RKO (cell line): Measurements from ENCODE around the gene MKX.

Source experiments
- DNase-seq: peaks from one replicate; pipeline ENCODE4 v3.0.0-alpha.2; 2016; ENCODE audit warnings: low spot score

MKX gene

GRCh38 chr10:27646604-27647175 is 98.9 kb downstream of the MKX start:
- DNase-seq: no peak

DNA sequence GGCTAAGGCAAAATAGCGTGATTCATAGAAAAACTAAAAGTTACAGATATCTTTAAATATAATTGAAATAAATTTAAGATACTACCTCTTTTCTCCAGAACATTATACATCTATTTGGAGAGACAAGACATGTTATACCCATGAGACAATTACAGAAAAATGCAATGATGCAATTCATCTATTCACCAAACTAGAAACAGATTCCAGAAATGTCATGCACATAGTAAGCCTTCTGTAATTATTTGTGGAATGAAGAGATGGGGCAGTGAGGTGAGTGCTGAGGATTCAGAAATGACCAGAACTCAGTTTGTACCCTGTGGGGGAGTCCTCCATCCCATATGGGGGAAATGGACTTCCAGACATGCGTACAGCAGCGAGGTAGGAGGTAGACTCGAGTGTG is 99.4 kb downstream of the MKX start:
- no peak for DNase-seq

- no peak for DNase-seq
Measured at GRCh38 chr10:27644307-27644939, 101.2 kb downstream of the MKX start.

GRCh38 chr10:27643301-27643700 is 102.3 kb downstream of the MKX start:
- no peak for DNase-seq

GRCh38 chr10:27642023-27642589 is 103.5 kb downstream of the MKX start:
- DNase-seq: no peak

DNA sequence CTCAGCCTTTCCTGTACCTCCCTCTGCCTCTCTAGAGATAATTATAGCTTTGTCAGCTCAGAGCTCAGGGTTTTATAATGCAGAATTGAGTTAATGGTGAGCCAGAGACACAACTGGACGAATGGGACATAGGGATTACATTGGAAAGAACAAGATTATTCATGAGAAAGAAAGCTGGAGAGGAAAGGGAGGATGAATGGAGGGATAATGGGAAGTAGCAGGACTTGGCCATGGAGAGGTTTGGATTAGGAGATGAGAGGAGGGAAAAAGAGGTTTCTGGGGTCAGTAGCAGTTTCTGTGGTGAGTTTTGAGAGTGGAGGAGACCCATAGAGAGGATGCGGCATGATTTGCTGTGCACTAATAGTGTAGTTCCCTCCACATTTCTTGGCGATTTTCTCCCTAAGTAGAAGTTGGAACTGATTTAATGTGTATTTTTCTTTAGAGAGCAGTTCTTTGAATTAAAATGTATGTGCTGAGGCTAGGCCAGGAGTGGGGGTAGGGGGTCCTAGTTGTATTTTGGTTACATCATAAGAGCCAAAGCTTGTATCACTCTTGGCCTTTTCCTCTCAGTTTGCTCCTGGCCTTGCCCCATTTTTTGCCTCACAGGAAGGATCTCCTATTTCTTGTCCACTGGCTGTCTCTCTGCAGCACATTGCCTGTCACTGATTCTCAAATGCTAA is 107.4 kb downstream of the MKX start:
- DNase-seq: no peak

DNA sequence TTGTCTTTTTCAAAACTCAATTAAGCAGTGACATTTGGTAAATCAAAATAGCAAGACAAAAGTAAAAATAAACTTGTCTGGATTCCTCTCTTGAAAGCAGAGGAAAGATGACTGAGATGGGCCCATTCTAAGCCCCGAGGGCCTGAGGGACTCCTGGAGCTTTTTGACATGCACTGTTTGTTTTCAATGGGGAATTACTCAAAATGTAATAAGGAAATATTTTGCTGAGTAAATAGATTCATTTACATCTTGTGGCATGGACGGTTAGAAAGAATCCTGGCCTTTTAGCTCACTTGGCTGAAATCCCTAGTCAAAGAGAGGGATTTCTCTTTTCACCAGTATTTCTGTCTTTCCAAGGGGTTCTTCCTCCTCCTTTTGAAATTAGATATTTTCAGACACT is 108.0 kb downstream of the MKX start:
- DNase-seq: no peak

- DNase-seq: no peak
Measured at GRCh38 chr10:27636816-27637215, 108.8 kb downstream of the MKX start.

DNA sequence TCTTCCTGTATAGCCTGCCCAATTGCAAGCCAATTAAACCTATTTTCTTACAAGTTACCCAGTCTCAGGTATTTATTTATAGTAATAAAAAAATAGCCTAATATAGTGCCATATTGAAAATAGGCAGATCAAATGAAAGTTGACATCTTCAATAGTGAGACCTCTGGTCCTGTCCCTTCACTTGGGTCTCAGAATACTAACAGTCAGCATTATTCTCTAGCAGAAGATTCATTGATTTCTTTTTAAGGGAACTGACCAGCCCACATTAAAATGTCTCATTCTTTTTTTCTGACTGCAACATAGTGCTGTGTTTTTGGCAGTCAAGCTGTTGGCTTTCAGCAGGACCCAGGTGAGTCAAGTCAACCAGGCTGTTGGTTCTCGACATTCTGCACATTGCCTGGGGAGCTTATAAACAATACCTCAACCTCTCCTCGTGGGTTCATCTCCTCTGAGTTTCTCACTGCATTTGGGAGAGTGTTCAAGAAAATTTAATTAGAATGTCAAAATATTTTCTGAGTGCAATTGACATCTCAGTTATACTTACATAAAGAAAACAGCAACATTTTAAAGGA is 109.8 kb downstream of the MKX start:
- DNase-seq: no peak

- no peak for DNase-seq
Measured at GRCh38 chr10:27635290-27635689, 110.3 kb downstream of the MKX start.

DNA sequence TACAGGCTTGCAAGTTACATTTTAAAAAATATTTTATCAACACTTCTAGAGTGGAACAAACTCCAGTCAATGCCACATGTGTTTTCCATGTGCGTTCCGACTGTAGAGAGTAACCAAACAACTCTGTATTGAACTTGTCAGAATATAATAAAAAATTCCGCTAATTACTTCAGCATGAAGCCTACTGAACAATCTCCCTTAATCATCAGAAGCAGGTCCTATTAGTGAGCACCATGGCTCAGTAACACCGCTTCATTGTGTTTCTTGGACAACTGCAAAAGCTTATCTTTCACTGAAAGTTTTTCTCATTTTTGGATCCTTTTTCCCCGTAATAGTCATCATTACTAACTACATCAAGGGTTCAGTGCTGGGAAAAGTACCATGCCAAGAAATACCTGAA is 117.0 kb downstream of the MKX start:
- no peak for DNase-seq

- no peak for DNase-seq
Measured at GRCh38 chr10:27626890-27627289, 118.7 kb downstream of the MKX start.

GRCh38 chr10:27625452-27626211 is 120.0 kb downstream of the MKX start:
- no peak for DNase-seq

DNA sequence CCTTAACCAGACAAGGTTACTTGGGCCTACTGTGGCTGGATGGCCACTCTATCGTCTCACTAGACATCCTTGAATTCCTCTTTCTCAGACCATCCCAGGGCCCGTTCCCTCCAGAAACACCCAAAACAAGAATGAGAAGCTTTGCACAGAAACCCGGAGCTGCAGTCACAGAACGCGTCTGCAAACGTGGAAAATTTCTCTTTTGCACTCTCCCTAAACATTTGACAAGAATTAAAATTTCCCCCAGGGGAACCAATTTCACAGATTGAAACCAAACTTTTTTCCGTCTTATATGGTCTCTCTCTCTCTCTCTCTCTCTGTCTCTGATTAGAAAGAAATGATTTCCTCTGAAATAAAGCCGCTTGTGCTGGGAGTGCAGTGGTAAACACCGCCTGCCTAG is 120.7 kb downstream of the MKX start:
- no peak for DNase-seq
